COR-L47 (cell line): ENCODE measurements around the gene MTO1.
"Not testable (repeated sequence)": the region's sequence is repeated elsewhere in the genome, so short reads cannot be mapped to it uniquely, and the experiment has no call there.

ENCODE experiments used
- DNase-seq: peaks from one replicate; lab custom pipeline; 2025; lab: John Stamatoyannopoulos, UW

The MTO1 gene, protein sequence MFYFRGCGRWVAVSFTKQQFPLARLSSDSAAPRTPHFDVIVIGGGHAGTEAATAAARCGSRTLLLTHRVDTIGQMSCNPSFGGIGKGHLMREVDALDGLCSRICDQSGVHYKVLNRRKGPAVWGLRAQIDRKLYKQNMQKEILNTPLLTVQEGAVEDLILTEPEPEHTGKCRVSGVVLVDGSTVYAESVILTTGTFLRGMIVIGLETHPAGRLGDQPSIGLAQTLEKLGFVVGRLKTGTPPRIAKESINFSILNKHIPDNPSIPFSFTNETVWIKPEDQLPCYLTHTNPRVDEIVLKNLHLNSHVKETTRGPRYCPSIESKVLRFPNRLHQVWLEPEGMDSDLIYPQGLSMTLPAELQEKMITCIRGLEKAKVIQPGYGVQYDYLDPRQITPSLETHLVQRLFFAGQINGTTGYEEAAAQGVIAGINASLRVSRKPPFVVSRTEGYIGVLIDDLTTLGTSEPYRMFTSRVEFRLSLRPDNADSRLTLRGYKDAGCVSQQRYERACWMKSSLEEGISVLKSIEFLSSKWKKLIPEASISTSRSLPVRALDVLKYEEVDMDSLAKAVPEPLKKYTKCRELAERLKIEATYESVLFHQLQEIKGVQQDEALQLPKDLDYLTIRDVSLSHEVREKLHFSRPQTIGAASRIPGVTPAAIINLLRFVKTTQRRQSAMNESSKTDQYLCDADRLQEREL

DNA sequence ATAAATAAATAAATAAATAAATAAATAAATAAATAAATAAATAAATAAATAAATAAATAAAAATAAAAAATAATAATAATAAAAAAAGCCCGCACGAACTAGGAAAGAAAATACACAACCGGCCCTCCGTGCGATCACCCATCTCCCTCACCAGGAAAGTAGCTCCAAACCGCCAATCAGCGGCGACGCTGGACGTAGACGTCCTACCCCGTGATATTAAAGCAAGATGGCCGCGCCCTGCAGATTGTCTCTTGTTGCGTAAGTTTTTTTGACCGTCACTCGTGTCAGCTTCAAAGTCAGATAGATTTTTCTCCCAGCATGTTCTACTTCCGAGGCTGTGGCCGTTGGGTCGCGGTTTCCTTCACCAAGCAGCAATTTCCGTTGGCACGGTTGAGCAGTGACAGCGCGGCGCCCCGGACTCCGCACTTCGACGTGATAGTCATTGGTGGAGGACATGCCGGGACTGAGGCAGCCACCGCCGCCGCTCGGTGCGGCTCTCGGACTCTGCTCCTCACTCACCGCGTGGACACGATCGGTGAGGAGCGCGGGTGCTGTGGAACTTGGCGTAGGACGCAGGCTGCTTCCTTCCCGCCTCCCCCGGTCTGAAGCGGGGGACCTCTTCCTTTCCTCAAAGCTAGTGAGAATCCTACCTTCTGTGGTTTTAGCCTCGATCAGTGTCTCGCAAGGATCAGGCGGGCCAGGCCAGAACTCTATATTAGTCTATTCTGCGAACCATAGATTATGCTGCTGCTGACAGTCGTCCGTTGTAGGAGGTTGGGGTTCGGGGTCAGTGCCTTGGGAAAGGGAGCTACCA is at the start of gene MTO1:
MTO1 (plus strand) TSS at position 201 of the 814 bp plus-strand sequence; CDS start at position 319, 118 bp downstream.
- DNase-seq = peak; percentile 88

DNA sequence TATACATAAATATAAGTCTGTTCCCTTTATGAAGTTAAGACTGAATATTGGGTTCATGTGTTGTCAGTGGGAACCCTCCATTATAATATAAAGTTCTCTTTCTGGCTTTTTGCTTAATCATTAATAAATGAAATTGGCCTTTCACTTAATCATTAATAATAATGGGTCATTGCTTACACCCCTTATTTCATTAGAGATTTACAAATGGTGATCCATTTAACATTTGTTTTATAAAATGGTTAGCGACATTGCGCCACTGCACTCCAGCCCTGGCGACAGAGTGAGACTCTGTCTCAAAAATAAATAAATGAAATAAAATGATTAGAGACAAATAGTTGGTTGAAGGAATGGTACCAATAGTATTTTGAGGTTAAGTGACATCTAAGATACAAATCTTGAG is 48.4 kb upstream of the MTO1 start:
- DNase-seq = no peak

- no peak for DNase-seq
Observed at GRCh38 chr6:73418081-73418741, 43.3 kb upstream of the MTO1 start.

DNA sequence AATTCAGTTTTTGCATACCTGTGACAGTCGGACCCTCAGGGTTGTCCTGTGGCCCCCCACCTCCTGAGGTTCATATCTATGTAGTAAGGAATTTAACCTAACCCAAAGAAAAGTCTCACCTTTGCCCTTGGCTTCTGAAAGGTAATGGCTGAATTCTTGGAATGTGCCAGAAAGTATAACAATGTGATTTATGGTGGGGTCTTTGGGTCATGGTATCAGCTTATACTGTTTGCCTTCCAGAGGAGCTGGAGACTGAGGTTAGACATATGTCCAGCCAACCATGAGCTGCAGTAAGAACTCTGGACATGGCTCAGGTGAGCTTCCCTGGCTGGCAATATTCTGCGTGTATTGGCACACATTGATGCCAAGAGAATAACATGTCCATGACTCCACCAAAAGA is 40.0 kb upstream of the MTO1 start:
- DNase-seq = no peak

- no peak for DNase-seq
Observed at GRCh38 chr6:73435236-73435635, 26.3 kb upstream of the MTO1 start.

DNA sequence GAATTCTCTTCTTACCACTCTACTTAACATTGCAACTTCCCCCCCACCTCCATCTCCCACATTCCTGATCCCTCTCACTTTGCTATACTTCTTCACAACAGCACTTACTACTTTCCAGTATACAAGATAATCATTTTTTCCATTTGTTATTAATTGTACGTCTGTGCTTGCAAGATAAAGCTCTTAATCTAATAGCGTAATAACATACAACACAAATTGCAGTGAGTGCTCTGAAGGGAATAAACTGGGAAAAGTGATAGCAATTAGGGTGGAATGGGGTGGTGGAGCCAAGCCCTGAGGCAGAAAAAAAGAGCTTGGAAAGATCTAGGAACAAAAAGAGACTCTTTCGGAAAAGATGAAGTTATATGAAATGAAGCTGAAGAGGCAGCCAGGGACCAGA is 18.0 kb upstream of the MTO1 start:
- DNase-seq = no peak

GRCh38 chr6:73451223-73452106 is 10.1 kb upstream of the MTO1 start:
- DNase-seq = no peak

- no peak for DNase-seq
Observed at GRCh38 chr6:73452107-73452461, 9.5 kb upstream of the MTO1 start, which contains the start of gene CGAS. CGAS (minus strand) TSS chr6:73452297; CDS start chr6:73452181, 116 bp downstream.

- no peak for DNase-seq
Observed at GRCh38 chr6:73455865-73456629, 5.5 kb upstream of the MTO1 start.

DNA sequence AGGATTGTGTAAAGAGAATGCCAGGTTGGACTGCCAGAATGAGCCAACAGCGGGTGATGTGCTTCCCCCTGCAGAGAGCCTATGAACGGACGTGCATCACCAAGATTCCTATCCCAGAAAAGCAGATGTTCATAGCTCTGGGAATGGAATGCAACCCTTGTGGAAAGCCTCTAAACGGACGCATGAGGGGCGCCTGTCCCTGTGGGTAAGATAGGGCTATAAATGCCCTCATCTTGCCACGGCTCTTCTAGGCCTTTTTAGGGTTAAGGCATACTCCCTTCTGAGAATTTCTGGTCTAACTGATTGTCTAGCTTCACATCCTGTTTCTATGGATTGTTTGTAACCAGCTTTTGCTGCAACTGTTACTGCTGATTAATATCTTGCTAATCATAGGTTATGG is 2.1 kb upstream of the MTO1 start:
- DNase-seq = not testable (repeated sequence)

- DNase-seq = no peak
Observed at GRCh38 chr6:73460056-73460455, 1.5 kb upstream of the MTO1 start.

- DNase-seq = no peak
Observed at GRCh38 chr6:73471686-73472290, 10.3 kb downstream of the MTO1 start.

GRCh38 chr6:73476723-73477122 is 15.2 kb downstream of the MTO1 start:
- DNase-seq = no peak

- DNase-seq = no peak
Observed at GRCh38 chr6:73477407-73477806, 15.9 kb downstream of the MTO1 start.

DNA sequence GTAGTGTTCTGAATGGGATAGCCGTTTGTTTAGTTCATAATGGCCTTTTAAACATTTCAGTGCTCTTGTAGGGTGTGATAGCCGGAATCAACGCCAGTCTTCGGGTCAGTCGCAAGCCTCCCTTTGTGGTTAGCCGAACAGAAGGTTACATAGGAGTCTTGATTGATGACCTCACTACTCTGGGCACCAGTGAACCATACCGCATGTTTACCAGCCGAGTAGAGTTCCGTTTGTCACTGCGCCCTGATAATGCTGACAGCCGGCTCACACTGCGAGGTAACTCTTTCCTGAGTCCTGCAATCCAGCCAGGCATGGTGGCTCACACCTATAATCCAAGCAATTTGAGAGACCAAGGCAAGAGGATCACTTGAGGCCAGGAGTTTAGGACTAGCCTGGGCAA is 20.4 kb downstream of the MTO1 start:
- no peak for DNase-seq

GRCh38 chr6:73484438-73484837 is 22.9 kb downstream of the MTO1 start:
- no peak for DNase-seq

DNA sequence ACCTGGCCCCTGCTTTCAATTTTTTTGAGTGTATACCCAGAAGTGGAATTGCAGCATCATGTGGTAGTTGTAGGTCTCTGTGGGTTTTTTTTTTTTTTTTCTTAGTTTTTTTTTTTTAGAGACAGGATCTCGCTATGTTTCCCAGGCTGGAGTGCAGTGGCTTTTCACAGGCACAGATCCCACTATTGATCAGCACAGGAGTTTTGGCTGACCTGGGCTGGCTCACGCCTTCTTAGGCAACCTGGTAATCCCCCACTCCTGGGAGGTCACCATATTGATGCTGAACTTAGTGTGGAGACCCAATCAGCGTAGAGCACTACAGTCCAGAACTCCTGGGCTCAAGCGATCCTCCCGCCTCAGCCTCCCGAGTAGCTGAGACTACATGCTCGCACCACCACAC is 25.9 kb downstream of the MTO1 start:
- DNase-seq = no peak

GRCh38 chr6:73491377-73491776 is 29.8 kb downstream of the MTO1 start:
- no peak for DNase-seq

- DNase-seq = no peak
Observed at GRCh38 chr6:73497915-73498314, 36.4 kb downstream of the MTO1 start.
